Spleen (tissue), 11 donors: ENCODE measurements around the gene FLYWCH1. TPM values are rescaled to one million over a fixed set of nuclear protein-coding genes. Genes with fewer than 3 reads are reported as not detected.
"Not testable (repeated sequence)": the region's sequence is repeated elsewhere in the genome, so short reads cannot be mapped to it uniquely, and the experiment has no call there.

Source experiments
- DNase-seq: peaks from one replicate; pipeline ENCODE4 v3.0.0-alpha.2; 2020
- H3K27ac ChIP-seq, 8 donors: fragments of 200-600 bp; sonication (generic) in 7 of 8; 1 replicate in 4 of 8; 2 replicates in 4 of 8; pipeline versions ENCODE4 v1.5.0 to v1.8.0; 2016 to 2021; ENCODE audit warnings: inconsistent platforms in 4 of 8, mild to moderate bottlenecking in 4 of 8, moderate library complexity in 1 of 8
- H3K27me3 ChIP-seq, 7 donors: fragments of 200-600 bp; sonication (generic) in 6 of 7; replicated peaks in 1 of 7; 1 replicate in 4 of 7; 2 replicates in 3 of 7; pipeline versions ENCODE4 v1.5.0 to v1.8.0; 2016 to 2021; ENCODE audit warnings: inconsistent platforms in 3 of 7, mild to moderate bottlenecking in 1 of 7
- H3K36me3 ChIP-seq, 6 donors: fragments of 200-600 bp; sonication (generic) in 5 of 6; 1 replicate in 4 of 6; 2 replicates in 2 of 6; pipeline versions ENCODE4 v1.5.0 to v1.8.0; 2016 to 2021; ENCODE audit warnings: inconsistent platforms in 2 of 6
- H3K4me1 ChIP-seq, 6 donors: fragments of 200-600 bp; sonication (generic) in 5 of 6; 1 replicate in 3 of 6; 2 replicates in 3 of 6; pipeline versions ENCODE4 v1.5.0 to v1.8.0; 2016 to 2021; ENCODE audit warnings: inconsistent platforms in 3 of 6
- H3K4me3 ChIP-seq, 8 donors: fragments of 200-600 bp; sonication (generic) in 7 of 8; 1 replicate in 4 of 8; 2 replicates in 4 of 8; pipeline versions ENCODE4 v1.5.0 to v1.8.0; 2016 to 2021; ENCODE audit warnings: inconsistent platforms in 4 of 8, mild to moderate bottlenecking in 4 of 8, moderate library complexity in 2 of 8
- H3K9me3 ChIP-seq, 8 donors: fragments of 200-600 bp; sonication (generic) in 7 of 8; 1 replicate in 4 of 8; 2 replicates in 4 of 8; pipeline versions ENCODE4 v1.5.0 to v1.8.0; 2016 to 2021; ENCODE audit warnings: inconsistent platforms in 4 of 8
- POLR2A ChIP-seq, 3 donors: fragments of 450-650 bp; IDR thresholded peaks; one replicate each; pipeline ENCODE4 v1.5.1; 2017; ENCODE audit warnings: antibody characterized with exemption in 3 of 3, mild to moderate bottlenecking in 1 of 3
- POLR2AphosphoS5 ChIP-seq, 3 donors: sonication (generic); formaldehyde crosslinking; IDR thresholded peaks; one replicate each; pipeline ENCODE4 v1.5.1; 2017; ENCODE audit warnings: antibody characterized with exemption in 3 of 3
- WGBS, 5 donors: extraction: QIAGEN DNeasy Blood & Tissue Kit in 3 of 5; methylation state at CpG; one replicate each; pipeline versions ENCODE4 v1.1.5 to v1.1.7; 2013 to 2018; 5-methylcytosine and 5-hydroxymethylcytosine counted together
- intact Hi-C: fragments of 100-400 bp; cut with DNase I; formaldehyde crosslinking; loops from one replicate; pipeline ENCODE4 v1.15.0; 2023; ENCODE audit warnings: low total_unique reads
- polyA plus RNA-seq, 3 donors: library from polyadenylated mRNA; stranded (reverse); fragments of 200-250 nt; gene quantifications; one replicate each; pipeline ENCODE4 v1.2.1, GENCODE V29; 2013
- total RNA-seq, 7 donors: library from RNA; depleted of rRNA in 3 of 7; stranded (reverse); fragments of >200 nt in 3 of 7; fragmentation: NEBNext Ultra II Directional in 4 of 7; extraction: Animal tissue kit (Norgen Biotek cat#: 25700) in 4 of 7; gene quantifications; one replicate each; pipeline versions ENCODE4 v1.1.0 to v1.2.1, GENCODE V29; 2016 to 2021
- TF ChIP-seq, protein P1 (sequence below), 11 experiments: fragments of 200-600 bp in 7 of 11; fragments of 450-650 bp in 4 of 11; sonication (generic) in 4 of 11; IDR thresholded peaks in 8 of 11; conservative IDR thresholded peaks in 3 of 11; 1 replicate in 7 of 11; 2 replicates in 4 of 11; pipeline versions ENCODE4 v1.4.0 to v1.8.0; 2016 to 2021; ENCODE audit warnings: antibody characterized with exemption in 11 of 11, inconsistent platforms in 4 of 11, mild to moderate bottlenecking in 1 of 11
- donor health status: healthy with polysubstance abuse.
- donor health status: DM: no; HTN: no; CAD: no; lungs with moderate emphysema.
- donor health status: DM: no; HTN: no; CAD: no.
- donor health status: Bipolar disorder and iron deficiency.
- donor health status: healthy.
- donor health status: DM: no; HTN: no; CAD: no.
- donor health status: DM: yes; HTN: yes; CAD: no.

The FLYWCH1 gene
- total and polyA plus RNA-seq, 10 donors = 14.0 to 79.3 (median 53.1) TPM

- no peaks in the 10 kb centered on the region for H3K27me3 ChIP-seq
- 96 to 98% (median 97%) methylated on average over 13 to 15 of the region's 15 CpGs for WGBS, 5 donors
- H3K4me3 ChIP-seq = no peak overlapping the region
- peaks cover 0 to 13% (median 10%) of the 10 kb centered on the region in 6 donors for H3K4me1 ChIP-seq
- TF ChIP-seq, protein P1, sequence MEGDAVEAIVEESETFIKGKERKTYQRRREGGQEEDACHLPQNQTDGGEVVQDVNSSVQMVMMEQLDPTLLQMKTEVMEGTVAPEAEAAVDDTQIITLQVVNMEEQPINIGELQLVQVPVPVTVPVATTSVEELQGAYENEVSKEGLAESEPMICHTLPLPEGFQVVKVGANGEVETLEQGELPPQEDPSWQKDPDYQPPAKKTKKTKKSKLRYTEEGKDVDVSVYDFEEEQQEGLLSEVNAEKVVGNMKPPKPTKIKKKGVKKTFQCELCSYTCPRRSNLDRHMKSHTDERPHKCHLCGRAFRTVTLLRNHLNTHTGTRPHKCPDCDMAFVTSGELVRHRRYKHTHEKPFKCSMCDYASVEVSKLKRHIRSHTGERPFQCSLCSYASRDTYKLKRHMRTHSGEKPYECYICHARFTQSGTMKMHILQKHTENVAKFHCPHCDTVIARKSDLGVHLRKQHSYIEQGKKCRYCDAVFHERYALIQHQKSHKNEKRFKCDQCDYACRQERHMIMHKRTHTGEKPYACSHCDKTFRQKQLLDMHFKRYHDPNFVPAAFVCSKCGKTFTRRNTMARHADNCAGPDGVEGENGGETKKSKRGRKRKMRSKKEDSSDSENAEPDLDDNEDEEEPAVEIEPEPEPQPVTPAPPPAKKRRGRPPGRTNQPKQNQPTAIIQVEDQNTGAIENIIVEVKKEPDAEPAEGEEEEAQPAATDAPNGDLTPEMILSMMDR (IDR thresholded peaks at IDR 0.05 in 8 of 11, conservative IDR thresholded peaks at IDR 0.05 in 3 of 11) = no peak
- no peak for TF ChIP-seq POLR2A (IDR thresholded peaks at IDR 0.05)
- no peak for TF ChIP-seq POLR2AphosphoS5 (IDR thresholded peaks at IDR 0.05)
- no peak for DNase-seq
- intact Hi-C loops = no loop called here
- H3K36me3 ChIP-seq = peaks cover 6 to 64% (median 40%) of the 10 kb centered on the region in 6 donors
- H3K27ac ChIP-seq = no peak overlapping the region
- H3K9me3 ChIP-seq = no peaks in the 10 kb centered on the region
Observed at GRCh38 chr16:2930236-2930635, 18.5 kb downstream of the FLYWCH1 start.

- Histone ChIP-seq H3K36me3 (peaks cover 6 to 74% (median 47%) of the 10 kb centered on the region in 6 donors), H3K4me1 (peaks cover 0 to 13% (median 10%) of the 10 kb centered on the region in 6 donors)
- H3K27me3 ChIP-seq, intact Hi-C loops, H3K9me3 ChIP-seq, DNase-seq, H3K4me3 ChIP-seq, H3K27ac ChIP-seq: not testable (repeated sequence)
- 86 to 96% (median 91%) methylated on average over 13 of the region's 13 CpGs for WGBS, 5 donors
Observed at GRCh38 chr16:2931231-2931914, 19.6 kb downstream of the FLYWCH1 start.

GRCh38 chr16:2933136-2933535, 21.4 kb downstream of the FLYWCH1 start:
- Histone ChIP-seq H3K27me3 (no peaks in the 10 kb centered on the region), H3K27ac (no peak overlapping the region), H3K9me3 (no peaks in the 10 kb centered on the region), H3K4me1 (no peaks in the 10 kb centered on the region), H3K4me3 (no peak overlapping the region), H3K36me3 (peaks cover 6 to 92% (median 64%) of the 10 kb centered on the region in 6 donors)
- WGBS, 5 donors = 85 to 96% (median 94%) methylated on average over 10 to 30 of the region's 30 CpGs
- no peak for DNase-seq
- intact Hi-C loops = no loop called here
- TF ChIP-seq POLR2AphosphoS5 (IDR thresholded peaks at IDR 0.05) (no peak), POLR2A (IDR thresholded peaks at IDR 0.05) (no peak)
- TF ChIP-seq, protein P1 (IDR thresholded peaks at IDR 0.05 in 8 of 11, conservative IDR thresholded peaks at IDR 0.05 in 3 of 11) = no peak

GRCh38 chr16:2933701-2934100, 22.0 kb downstream of the FLYWCH1 start:
- Histone ChIP-seq H3K27me3 (no peaks in the 10 kb centered on the region), H3K9me3 (no peaks in the 10 kb centered on the region), H3K36me3 (peaks cover 6 to 97% (median 69%) of the 10 kb centered on the region in 6 donors), H3K4me1 (no peaks in the 10 kb centered on the region), H3K27ac (no peak overlapping the region), H3K4me3 (no peak overlapping the region)
- no peak for DNase-seq
- TF ChIP-seq, protein P1 (IDR thresholded peaks at IDR 0.05 in 8 of 11, conservative IDR thresholded peaks at IDR 0.05 in 3 of 11) = no peak
- peak in 1 of 3 donors; percentile 12 for TF ChIP-seq POLR2AphosphoS5 (IDR thresholded peaks at IDR 0.05)
- TF ChIP-seq POLR2A (IDR thresholded peaks at IDR 0.05) = no peak
- WGBS, 5 donors = 73 to 91% (median 88%) methylated on average over 9 to 22 of the region's 22 CpGs
- intact Hi-C loops = no loop called here
